K562 (cell line): ENCODE results near the gene NUP205. TPM values are rescaled to one million over a fixed set of nuclear protein-coding genes. Genes with fewer than 3 reads are reported as not detected.
A peak's percentile ranks its signal among the peaks of the same experiment; 100 is the strongest.

ENCODE experiments used
- ATF2 ChIP-seq: sonication (generic); formaldehyde crosslinking; IDR thresholded peaks from 2 replicates; pipeline ENCODE4 v1.8.1; 2022; ENCODE audit warnings: missing genetic modification reagents
- BRD4 ChIP-seq: fragments of 200-600 bp; sonication (generic); IDR thresholded peaks from 2 replicates; pipeline ENCODE4 v1.6.1; 2017; ENCODE audit warnings: inconsistent platforms
- ESRRA ChIP-seq: fragments of 450-650 bp; IDR thresholded peaks from 2 replicates; pipeline ENCODE4 v1.6.1; 2014; ENCODE audit warnings: low read depth, mild to moderate bottlenecking, moderate library complexity, borderline replicate concordance
- HNRNPUL1 ChIP-seq: fragments of 200-400 bp; formaldehyde crosslinking; IDR thresholded peaks from 2 replicates; pipeline ENCODE4 v1.6.1; 2017; ENCODE audit warnings: low read length
- IRF2 ChIP-seq: sonication (generic); formaldehyde crosslinking; IDR thresholded peaks from 2 replicates; pipeline ENCODE4 v1.8.1; 2022; ENCODE audit warnings: mild to moderate bottlenecking, missing genetic modification reagents
- MCM2 ChIP-seq: fragments of 450-650 bp; IDR thresholded peaks from 2 replicates; pipeline ENCODE4 v1.6.1; 2017; ENCODE audit warnings: low read depth, mild to moderate bottlenecking
- PCBP2 ChIP-seq: fragments of 200-400 bp; formaldehyde crosslinking; IDR thresholded peaks from 2 replicates; pipeline ENCODE4 v1.6.1; 2018; ENCODE audit warnings: low read length, low read depth, mild to moderate bottlenecking, moderate library complexity; ENCODE audit not compliant: poor library complexity, severe bottlenecking
- PHF21A ChIP-seq: fragments of 450-650 bp; IDR thresholded peaks from 2 replicates; pipeline ENCODE4 v1.6.1; 2017; ENCODE audit warnings: low read depth, borderline replicate concordance
- PML ChIP-seq: IDR thresholded peaks from 2 replicates; pipeline ENCODE4 v1.6.1; 2012; ENCODE audit warnings: low read length, inconsistent platforms
- PRDM10 ChIP-seq: fragments of 450-650 bp; IDR thresholded peaks from 2 replicates; pipeline ENCODE4 v1.6.1; 2018; ENCODE audit not compliant: partially characterized antibody
- SAFB ChIP-seq: fragments of 200-400 bp; formaldehyde crosslinking; IDR thresholded peaks from 2 replicates; pipeline ENCODE4 v1.6.1; 2017; ENCODE audit warnings: low read depth, low read length, borderline replicate concordance
- SMAD1 ChIP-seq: fragments of 150-350 bp; IDR thresholded peaks from 2 replicates; pipeline ENCODE4 v1.6.1; 2014; ENCODE audit warnings: low read length, low read depth; ENCODE audit not compliant: partially characterized antibody
- ZBTB5 ChIP-seq: fragments of 450-650 bp; IDR thresholded peaks from 2 replicates; pipeline ENCODE4 v1.6.1; 2017; ENCODE audit warnings: antibody characterized with exemption
- ZEB2 ChIP-seq: fragments of 450-650 bp; IDR thresholded peaks from 2 replicates; pipeline ENCODE4 v1.6.1; 2016
- ZNF140 ChIP-seq: fragments of 250-450 bp; sonication (Bioruptor Pico); IDR thresholded peaks from 2 replicates; pipeline ENCODE4 v1.8.0; 2021; ENCODE audit warnings: moderate library complexity, mild to moderate bottlenecking, inconsistent platforms
- ZNF274 ChIP-seq: IDR thresholded peaks from 2 replicates; pipeline ENCODE4 v1.6.1; 2011; ENCODE audit warnings: low read depth, mild to moderate bottlenecking, low read length, moderate library complexity, borderline replicate concordance
- ZNF282 ChIP-seq: sonication (generic); formaldehyde crosslinking; IDR thresholded peaks from 2 replicates; pipeline ENCODE4 v1.8.1; 2023; ENCODE audit warnings: missing genetic modification reagents
- ZNF561 ChIP-seq: fragments of 450-650 bp; formaldehyde crosslinking; conservative IDR thresholded peaks from 2 replicates; pipeline ENCODE4 v1.4.0; 2020; ENCODE audit warnings: mild to moderate bottlenecking, moderate library complexity
- polyA plus RNA-seq, 8 experiments: library from polyadenylated mRNA; depleted of rRNA in 4 of 8; stranded (reverse) in 5 of 8; unstranded in 3 of 8; fragments of >200 nt; fragmentation: Nextera tagmentation in 2 of 8; fragmentation: Illumina TruSeq in 1 of 8; extraction: Ambion mirVana in 2 of 8; extraction: Trizol in 1 of 8; gene quantifications; 2 replicates each; pipeline versions ENCODE4 v1.2.1 to v1.2.3, GENCODE V29; 2011 to 2014; ENCODE audit warnings: inconsistent platforms in 1 of 8, missing spikeins in 1 of 8
- total RNA-seq, 7 experiments: library from RNA; depleted of rRNA in 6 of 7; stranded (reverse); fragments of >200 nt in 6 of 7; fragmentation: Illumina TruSeq in 2 of 7; extraction: Trizol in 2 of 7; gene quantifications; 2 replicates each; pipeline versions ENCODE4 v1.2.1 to v1.2.3, GENCODE V29; 2011 to 2021; ENCODE audit warnings: low replicate concordance in 1 of 7
- TF ChIP-seq, protein P1 (sequence below): sonication (generic); formaldehyde crosslinking; IDR thresholded peaks from 2 replicates; pipeline ENCODE4 v1.4.0; 2020; ENCODE audit warnings: mild to moderate bottlenecking, missing genetic modification reagents

The NUP205 gene
- total and polyA plus RNA-seq, 9 of the 15 experiments (the other 6 are each of a cell fraction or from before 2014, with no cell fraction given): 101 to 282 (median 193) TPM

DNA sequence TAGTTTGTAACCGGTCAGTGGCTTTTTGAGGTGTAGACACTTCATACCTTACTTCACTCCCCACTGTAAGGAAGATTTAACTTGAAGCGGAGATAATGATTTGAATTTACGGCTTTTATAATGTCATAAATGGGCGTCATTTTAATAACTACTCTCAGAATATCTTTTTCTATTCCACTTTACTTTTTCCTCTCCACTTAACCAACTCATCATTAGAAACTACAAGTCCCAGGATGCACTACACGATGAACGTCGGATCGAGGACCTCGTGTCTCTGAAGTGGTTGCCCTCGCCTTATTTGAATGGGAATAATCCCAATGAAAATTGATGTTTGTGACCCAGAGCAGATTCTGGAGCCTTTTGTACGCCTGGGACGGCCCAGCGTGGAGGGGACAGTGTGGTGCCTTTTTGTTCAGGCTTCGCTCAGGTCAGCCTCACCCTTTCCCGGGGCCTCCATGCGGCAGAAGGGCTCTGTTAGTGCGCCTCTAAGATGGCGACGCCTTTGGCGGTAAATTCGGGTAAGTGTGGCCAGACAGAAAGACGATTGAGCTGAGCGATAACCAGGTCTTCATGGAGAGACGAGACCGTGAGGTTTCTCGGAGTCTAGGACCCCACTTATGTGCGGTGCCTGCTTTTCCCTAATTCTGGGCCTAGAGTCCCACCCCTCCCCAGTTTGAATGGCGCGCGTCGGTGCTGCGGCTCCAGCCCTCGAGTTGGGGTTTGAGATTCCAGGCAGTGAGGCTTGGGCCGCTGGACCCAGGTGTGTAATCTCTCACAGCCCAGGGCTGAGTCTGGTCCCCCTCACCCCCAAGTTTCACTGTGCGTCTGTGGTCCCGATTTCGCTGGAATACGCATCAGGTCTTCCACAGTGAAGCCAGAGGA, at the start of gene NUP205 (continued):
- TF ChIP-seq PRDM10 (no peak), ZBTB5 (no peak), SAFB (no peak), BRD4 (peak; percentile 99), ZNF140 (CRISPR knock-in tag) (no peak), PCBP2 (no peak), MCM2 (no peak), HNRNPUL1 (no peak), PHF21A (peak; percentile 59; the same call in 1 of the 2 replicates), ZNF282 (CRISPR knock-in tag) (no peak), ZEB2 (0 out of 2 replicates have a peak, but pooled peaks have one; percentile 18), IRF2 (CRISPR knock-in tag) (no peak), ZNF561 (CRISPR knock-in tag) (no peak), PML (peak; percentile 95), SMAD1 (peak; percentile 67), ZNF274 (no peak), ESRRA (peak; percentile 55), ATF2 (no peak)
- TF ChIP-seq, protein P1, sequence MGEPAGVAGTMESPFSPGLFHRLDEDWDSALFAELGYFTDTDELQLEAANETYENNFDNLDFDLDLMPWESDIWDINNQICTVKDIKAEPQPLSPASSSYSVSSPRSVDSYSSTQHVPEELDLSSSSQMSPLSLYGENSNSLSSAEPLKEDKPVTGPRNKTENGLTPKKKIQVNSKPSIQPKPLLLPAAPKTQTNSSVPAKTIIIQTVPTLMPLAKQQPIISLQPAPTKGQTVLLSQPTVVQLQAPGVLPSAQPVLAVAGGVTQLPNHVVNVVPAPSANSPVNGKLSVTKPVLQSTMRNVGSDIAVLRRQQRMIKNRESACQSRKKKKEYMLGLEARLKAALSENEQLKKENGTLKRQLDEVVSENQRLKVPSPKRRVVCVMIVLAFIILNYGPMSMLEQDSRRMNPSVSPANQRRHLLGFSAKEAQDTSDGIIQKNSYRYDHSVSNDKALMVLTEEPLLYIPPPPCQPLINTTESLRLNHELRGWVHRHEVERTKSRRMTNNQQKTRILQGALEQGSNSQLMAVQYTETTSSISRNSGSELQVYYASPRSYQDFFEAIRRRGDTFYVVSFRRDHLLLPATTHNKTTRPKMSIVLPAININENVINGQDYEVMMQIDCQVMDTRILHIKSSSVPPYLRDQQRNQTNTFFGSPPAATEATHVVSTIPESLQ (CRISPR knock-in tag): peak; percentile 90; the same call in 1 of the 2 replicates
